HG03060 (cell line): ENCODE data around the gene INHBB.
"Not testable (repeated sequence)": the region's sequence is repeated elsewhere in the genome, so short reads cannot be mapped to it uniquely, and the experiment has no call there.

ENCODE experiments used
- ATAC-seq: cut with Tn5 transposase; IDR thresholded peaks from one replicate; pipeline ENCODE4 v1.9.1; 2021; ENCODE audit warnings: low read depth, moderate number of reproducible peaks; ENCODE audit not compliant: unreplicated experiment

INHBB gene

DNA sequence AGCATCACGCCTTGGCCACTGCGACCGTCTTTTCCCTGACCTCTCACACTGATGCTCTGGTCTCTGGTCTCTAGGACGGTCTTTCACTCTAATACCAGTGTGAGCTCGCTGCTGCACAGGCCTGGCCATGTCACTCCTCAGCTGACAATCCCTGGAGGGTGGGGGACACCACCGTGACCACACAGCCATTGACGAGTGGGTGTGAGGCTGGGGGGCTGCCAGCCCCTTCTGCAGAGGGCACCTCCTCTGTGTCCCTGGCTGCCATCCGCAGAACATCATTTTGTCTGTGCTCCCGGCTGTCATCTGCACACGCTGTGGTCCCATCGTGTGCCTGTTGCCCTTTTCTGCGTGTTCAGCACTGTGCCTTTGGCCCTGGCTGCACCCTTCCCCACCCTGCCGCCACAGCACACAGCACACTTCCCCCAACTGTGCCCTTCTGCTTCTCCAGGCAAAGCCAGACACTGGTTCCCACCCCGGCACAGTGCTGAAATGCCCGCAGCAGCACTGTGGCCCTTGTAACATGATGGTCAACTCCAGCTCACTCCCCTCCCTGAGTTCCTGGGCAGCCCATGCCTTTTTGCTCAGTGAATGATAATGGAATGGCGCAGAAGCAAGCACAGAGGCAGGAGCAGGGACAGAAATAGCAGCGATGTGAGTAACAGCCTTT lies 30.4 kb upstream of the INHBB start:
- no peak for ATAC-seq

DNA sequence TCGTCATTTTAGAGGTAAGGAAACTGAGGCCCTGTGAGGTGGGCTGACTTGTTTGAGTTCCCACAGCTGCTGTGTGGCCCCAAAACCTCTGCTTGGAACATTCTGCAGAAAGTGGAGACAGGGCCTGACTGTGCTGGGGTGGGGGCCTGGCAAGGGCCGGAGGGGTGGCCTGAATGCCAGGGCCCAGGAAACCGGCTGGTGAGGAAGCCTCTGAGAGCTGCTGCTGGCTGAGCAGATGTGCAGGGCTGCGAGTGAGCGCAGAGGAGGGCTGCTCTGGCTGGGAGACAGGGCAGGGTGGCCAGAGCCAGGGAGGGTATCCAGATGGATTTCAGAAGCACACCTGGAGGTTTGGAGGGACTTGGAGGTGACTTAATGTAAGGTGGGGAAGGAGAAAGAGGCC lies 29.9 kb upstream of the INHBB start:
- ATAC-seq, result no peak

DNA sequence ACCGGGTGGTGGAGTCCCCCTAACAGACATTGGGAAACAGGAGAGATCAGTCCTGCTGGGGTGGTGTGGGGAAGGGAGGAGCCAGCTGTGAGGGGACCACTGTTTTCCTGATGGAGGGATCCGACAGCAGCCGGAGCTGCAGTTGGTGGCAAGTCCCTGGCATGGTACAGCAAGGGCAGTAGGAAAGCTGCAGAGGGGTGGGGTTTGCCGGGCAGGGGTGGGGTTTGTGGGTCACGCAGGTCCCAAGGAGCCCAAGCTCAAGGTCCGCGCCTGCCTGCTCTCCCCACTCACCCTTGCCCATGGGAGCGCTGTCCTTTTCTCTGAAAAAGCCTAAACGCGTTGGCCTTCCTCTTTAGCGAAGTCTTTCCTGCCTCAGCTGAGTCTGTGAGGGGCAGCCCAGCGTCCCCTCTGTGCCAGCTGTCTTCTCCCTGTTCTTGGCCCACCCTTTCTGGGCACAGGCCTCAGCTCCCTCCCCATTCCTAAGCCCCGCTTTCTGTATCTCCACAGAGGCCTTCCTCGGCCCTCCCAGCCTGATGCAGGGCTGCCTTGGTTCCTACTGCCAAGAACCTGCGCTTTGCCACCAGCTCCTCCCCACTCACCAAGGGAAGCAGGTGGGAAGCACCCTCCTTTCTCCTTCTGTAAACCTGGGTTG lies 29.3 kb upstream of the INHBB start:
- ATAC-seq, result no peak

DNA sequence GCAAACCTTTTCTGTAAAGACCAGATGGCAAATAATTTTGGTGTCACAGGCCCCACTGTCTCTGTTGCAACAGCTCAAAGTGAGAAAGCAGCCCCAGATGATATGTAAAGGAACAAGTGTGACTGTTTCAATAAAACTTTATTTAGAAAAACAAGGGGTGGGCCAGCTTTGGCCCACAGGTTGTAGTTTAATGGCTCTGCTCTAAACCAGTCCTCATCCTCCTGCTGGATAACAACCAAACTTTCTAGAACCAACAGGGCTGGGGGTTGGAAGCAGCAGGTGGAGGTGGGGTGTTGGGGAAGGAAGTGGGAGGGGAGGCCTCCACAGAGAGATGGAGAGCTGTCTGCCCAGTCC lies 28.8 kb upstream of the INHBB start:
- ATAC-seq, result no peak

DNA sequence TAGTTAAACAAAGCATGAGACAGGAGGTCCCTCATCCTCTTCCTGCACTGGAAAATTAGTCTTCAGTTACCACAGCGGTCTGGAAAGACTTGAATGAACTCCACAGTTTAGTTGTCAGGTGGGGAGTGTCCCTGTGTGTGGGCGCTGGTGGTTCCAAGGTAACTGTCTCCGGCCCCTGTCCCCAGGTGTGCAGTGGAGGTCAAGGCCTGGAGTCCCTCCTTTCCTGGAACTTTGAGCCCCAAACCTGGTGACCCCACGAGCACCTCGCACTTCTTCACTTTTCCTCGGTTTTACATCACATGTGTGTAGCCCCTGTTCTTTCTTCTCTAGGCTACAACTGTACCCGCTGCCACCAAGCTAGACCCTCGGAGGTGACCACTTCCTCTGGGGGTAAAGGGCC lies 28.0 kb upstream of the INHBB start:
- no peak for ATAC-seq

DNA sequence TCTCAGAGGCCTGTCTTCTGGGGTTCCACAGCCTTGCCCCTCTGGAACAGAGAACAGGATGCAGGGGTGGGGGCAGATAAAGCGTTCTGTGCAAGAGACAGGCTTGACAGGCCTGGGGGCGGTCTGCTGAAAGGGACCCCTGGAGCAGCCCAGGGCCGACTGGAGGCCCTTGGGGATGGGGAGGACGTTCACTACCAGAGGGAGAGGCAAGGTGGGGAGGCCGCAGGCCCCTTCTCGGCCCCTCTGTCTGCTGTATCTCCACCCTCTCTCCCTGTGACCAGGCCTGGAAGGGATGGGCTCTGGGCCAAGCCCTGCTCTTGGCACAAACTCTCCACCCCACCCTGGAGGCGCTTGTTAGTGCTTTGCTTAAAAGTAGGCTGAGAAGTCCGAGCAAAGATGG lies 27.3 kb upstream of the INHBB start:
- ATAC-seq, result no peak

DNA sequence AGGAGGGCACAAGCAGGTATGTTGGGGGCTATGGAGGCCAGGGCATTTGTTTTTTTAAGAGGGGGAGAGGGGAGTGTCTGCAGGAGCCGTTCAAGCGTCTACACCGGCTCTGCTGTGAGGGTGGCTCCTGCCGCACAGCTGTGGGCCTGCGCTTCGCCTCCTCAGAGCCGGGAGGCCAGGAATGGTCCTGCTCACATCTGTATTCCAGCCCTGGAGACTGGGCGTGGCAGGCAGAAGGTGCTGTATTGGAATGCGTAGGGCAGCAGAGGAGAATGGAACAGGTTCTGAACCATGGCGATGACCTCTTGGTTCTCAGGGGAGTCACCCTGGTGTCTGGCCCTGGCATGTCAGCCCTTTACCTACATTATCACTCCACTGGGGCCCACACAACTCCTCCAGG lies 26.8 kb upstream of the INHBB start:
- ATAC-seq, result no peak

DNA sequence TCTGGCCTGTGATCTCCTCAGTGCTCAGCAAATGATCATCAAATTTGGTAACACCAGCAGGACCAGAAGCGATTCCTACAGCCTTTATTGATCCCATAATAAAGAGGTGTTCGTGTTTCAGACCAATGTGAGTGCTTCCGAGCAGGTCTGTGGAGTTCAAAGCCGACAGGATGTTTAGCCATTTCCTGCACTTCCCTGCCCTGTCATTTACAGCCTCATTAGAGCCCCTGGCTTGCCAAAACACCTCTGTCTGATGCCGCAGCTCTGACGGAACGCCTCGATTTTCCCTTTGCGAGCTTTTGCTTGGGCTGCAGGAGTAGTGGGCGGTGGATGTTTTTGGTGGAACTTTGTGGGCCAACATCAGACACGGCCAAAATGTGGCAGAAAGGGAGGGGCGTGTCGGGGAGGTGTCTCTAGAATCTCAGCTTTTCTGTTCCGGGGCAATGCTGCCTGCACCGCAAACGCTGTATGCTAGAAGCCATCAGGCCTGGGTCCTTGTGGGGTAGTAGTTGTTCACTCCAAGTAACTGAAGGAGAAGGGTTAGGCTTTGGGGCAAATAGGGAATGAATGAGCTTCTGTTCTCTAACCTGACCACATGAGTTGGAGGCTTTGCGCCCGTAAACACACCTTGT lies 26.1 kb upstream of the INHBB start:
- ATAC-seq, result no peak

DNA sequence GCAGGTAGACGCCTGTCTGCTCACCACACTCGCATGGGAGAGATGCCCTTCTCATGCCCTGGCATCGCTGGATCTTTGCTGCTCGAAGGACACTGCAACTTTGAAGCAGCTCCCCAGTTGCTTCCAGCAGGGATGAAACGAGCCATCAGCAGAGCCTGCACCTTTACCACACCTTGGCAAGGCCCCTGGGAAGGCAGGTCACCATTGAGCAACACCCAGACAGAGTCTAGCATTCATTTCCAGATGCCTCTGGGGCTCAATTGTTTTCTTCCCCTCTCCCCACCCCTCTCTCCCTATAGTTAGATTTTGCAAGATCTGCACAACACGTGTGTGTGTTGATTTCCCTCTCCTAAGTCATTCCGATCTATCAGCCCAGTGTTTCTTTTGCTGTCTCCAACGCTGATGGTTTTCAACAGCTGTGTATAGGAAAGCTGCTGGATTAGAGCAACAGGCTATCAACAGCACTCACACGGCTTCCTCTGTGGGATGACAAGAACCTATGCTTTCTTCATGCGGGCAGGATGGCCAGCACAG lies 25.6 kb upstream of the INHBB start:
- ATAC-seq, result no peak

DNA sequence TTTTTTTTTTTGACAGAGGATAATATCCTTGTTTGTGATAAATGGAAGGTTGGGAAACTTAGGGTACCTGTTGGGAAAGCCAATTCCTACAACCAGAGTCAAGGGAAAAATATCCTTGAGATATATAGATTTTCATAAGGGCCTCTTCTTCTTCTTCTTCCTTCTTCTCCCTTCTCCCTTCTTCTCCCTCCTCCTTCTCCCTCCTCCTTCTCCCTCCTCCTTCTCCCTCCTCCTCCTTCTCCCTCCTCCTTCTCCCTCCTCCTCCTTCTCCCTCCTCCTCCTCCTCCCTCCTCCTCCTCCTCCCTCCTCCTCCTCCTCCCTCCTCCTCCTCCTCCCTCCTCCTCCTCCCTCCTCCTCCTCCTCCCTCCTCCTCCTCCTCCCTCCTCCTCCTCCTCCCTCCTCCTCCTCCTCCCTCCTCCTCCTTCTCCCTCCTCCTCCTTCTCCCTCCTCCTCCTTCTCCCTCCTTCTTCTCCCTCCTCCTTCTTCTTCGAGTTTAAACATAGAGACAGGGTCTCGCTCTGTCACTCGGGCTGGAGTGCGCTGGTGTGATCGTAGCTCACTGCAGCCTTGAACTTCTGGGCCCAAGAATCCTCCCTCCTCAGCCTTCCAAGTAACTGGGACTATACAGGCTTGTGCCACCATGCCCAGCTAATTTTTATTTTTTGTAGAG lies 24.9 kb upstream of the INHBB start:
- not testable (repeated sequence) for ATAC-seq

DNA sequence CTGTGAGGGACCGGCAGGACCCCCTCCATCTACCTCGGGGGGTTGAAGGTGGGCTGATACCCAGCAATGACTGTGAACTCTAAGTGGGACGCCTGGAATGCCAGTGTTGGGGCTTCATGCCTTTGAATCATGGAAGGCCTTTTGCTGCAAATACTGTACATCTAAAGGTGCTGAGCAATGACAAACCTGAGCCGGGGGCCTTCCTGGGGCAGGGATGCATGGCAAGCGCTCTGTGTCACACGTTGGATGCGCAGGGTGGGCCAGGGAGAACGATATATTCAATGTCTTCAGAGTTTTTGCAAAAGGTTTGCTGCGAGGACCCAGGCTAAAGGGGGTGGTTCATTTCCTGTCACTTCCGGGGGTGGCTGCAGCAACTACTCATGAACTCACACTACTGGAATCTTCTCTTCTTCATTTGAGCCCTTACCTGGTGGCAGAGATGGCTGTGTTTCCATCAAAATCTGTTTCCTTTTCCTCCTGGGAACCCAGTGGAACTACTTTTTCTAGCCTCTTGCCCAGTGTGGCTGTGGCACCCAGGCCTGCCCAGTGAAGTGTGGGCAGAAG lies 24.1 kb upstream of the INHBB start:
- ATAC-seq, result no peak

DNA sequence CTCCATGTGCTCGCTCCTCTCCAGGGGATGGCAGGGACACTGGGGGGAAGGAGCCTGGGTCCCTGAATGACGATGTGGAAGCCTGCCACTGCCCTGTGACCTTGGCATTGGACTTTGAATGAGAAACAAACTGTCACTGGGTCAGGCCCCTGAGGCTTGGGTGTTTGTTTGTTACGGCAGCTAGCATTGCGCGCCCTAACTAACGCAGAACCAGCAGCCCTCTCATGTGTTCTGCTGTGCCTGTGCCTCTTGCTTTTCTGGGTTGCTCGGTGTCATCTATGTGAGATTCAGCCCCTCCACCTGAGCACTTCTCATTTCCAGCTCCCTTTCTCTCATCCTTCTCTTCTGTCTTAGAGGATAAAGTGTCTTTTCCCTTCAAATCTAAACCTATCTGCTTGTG lies 23.6 kb upstream of the INHBB start:
- no peak for ATAC-seq

DNA sequence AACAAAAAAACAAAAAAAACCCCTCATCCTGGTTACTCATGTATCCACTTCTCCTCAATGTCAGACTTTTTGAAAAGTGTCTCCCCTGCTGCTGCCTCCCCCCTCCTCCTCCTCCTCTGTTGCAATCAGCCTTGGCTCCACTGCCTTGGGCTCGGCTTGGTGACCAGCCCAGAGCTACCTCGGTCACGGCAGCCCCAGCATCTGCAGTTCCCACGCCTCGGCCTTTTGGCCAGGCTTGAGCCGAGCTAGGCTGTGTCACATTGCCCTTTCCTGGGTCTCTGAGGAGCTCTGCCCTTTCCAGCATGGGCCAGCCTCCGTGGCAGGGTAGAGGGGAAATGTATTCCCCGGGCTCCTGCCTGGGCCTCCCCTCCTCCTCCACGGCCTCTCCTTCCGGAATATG lies 22.7 kb upstream of the INHBB start:
- ATAC-seq, result no peak

DNA sequence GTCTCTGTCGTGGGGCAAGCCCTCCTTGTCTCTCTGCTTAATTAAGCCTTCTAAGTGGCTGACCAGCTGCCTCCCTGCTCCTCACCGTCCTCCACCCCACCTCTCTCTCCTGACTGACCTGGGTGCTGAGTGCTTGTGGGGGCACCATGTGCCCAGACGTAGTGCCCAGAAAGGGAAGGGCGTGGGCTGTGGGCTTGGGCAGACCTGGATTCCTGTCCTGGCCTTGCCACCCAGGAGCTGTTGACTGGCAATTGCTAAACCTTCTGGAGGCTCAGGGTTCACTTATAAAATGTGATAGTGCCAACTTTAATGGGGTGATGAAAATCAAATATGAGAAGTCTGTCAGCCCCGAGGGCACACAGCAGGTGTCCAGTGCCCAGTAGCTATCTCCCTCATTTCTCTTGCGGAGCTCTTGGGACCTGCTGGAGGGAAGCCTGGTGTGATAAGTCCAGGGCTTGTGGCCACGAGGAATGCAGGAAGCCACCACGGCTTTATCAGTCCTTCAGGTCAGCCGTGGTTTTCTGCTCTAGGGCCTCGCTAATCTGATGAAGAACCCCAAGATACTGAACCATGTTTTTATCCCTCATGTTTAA lies 22.0 kb upstream of the INHBB start:
- ATAC-seq, result no peak

DNA sequence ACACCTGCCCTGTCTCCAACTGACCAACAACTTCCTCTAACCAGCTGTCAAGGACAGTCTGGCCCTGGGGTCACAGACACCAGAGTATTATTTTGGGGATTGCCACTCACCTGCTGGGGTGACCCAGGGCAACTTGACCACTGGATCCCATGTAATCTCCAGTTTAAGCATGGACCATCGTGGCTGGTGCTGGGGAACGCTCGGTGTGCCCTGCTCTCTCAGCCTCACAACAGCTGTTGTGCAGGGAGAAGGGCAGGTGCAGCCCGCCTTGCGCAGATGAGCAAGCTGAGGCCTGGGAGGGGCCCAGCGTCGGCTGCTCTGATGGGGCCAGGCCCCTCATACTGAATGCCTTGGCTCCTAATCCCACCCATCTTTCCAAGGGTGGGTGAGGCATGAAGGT lies 21.0 kb upstream of the INHBB start:
- ATAC-seq, result no peak

DNA sequence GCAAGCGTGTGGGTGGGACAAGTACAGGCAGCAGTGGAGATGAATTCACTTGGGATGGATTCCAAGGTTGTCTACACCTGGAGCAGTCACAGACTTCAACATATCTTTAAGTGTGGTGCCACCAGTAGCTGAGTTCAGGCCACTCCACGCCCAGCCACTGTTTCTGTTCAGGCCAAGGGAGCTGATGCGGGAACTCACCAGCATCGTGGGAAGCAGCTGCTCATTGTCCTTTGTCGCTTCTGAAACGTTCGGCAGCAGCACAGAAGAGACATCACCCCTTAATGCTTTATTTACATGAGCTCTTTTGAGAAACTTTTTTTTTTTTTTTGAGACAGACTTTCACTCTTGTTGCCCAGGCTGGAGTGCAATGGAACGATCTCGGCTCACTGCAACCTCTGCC lies 19.9 kb upstream of the INHBB start:
- ATAC-seq, result no peak

DNA sequence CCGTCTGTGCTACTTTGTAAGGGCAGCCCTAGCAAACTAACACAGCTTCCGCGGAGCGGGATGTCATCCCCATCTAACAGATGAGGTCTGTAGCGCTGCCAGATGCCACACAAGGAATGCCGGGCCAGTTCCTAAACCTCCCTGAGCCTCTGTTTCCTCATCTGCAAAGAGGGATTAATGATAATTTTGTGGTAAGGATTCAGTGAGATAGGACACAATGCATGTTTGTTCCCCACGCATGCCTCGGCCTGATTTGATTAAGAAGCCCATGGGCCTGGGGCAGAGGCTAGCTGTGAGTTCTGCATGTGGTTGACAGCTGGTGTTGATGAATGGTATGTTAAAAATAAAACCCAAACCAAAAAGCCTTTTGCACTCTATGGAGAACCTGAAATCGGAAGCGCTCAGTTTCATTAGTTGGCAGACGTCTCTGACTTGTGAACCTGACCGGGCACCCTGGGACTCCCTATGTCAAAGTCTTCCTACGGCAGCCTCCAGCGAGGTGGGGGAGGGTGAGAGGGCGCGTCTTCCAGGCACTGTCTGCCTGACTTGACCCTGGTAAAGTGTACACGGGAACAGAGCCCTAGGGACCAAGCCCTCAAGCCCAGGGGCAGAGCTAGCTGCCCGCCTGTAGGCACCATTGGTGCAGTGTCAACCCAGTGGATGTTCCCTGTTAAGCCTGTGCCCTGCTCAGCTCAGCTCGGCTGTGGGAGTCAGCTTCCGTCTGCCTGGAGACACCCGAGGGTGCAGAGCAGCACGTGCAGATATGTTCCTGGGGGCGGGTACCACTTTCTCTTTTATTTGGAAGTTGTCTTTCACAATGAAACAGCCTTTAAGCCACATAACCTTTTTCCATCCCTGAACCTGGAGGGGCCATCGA lies 14.8 kb upstream of the INHBB start:
- ATAC-seq, result no peak

DNA sequence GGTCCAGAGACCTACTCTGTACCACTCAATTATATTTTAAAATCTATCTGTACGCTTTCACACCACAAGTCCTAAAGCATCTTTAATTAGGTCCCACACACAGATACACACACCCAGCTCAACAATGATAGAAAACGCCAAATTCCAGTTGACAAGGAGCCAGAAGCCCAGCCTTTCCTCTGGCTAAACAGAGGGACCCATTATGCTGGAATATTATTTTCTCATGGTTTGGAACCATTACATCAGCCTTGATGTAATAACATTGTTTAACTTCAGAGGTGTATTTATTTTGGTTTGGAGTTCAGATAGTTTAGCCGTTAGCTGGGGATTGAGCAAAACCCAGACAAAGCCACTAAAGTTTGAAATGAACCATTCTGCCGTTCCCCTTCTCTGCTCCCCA lies 14.0 kb upstream of the INHBB start:
- ATAC-seq, result no peak

DNA sequence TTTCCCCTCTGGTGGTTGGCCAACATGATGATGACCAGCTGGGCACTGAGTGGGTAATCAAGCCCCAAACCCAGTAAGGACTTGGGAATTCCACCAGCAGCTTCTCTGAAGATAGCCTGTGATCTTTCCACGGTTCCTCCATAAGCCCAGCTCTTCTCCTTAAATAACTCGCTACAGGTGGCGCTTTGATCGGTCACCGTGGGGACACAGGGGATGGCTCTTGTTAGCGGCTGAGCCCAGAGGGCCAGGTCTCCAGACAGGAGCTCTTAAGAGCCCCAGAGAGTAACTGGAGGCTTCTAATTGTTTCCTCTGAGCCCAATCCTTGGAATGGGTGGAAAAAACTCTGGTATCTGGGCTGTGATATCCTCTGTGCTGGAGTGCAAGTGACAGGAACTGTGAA lies 13.6 kb upstream of the INHBB start:
- no peak for ATAC-seq

DNA sequence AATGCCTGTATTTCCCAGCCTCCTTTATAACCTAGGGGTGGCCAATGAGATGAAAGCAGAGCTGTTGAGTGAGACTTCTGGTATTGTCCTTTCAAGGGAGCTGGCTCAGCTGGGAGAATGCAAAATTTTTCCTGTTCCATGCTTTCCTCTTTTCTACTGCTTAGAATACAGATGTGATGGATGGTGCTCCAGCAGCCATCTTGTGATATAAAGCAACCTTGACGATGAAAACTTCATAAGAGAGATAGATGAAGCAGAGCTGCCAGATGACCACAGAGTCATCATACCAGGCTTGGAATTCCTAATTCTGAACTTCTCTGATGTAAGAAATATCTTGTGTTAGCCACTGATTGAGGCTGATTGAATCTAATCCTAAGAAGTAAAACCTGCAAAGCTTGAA lies 11.9 kb upstream of the INHBB start:
- no peak for ATAC-seq
